H9 (cell line): ENCODE results near the gene CFAP97D2. TPM values are rescaled to one million over a fixed set of nuclear protein-coding genes. Genes with fewer than 3 reads are reported as not detected.

Source experiments
- DNase-seq: peaks from one replicate; pipeline ENCODE4 v3.0.0-alpha.2; 2017
- H2AFZ ChIP-seq: one replicate; pipeline ENCODE4 v1.6.1; 2013; ENCODE audit warnings: mild to moderate bottlenecking, low read length, control low read depth, moderate library complexity
- H2AK5ac ChIP-seq: 2 replicates; pipeline ENCODE4 v1.6.1; 2013; ENCODE audit warnings: low read length, control low read depth, mixed read lengths; ENCODE audit not compliant: insufficient read length
- H2BK120ac ChIP-seq: one replicate; pipeline ENCODE4 v1.6.1; 2013; ENCODE audit warnings: low read depth, mild to moderate bottlenecking, low read length, control low read depth, inconsistent platforms; ENCODE audit not compliant: poor library complexity, severe bottlenecking
- H2BK12ac ChIP-seq: 2 replicates; pipeline ENCODE4 v1.6.1; 2013; ENCODE audit warnings: low read length, control low read depth, mixed read lengths, low read depth; ENCODE audit not compliant: insufficient read length
- H2BK15ac ChIP-seq: 2 replicates; pipeline ENCODE4 v1.6.1; 2013; ENCODE audit warnings: low read depth, low read length, control low read depth
- H2BK20ac ChIP-seq: one replicate; pipeline ENCODE4 v1.6.1; 2013; ENCODE audit warnings: low read depth, mild to moderate bottlenecking, low read length, control low read depth, inconsistent platforms; ENCODE audit not compliant: poor library complexity, severe bottlenecking
- H2BK5ac ChIP-seq: 2 replicates; pipeline ENCODE4 v1.6.1; 2013; ENCODE audit warnings: low read length, control low read depth, mixed read lengths; ENCODE audit not compliant: insufficient read length
- H3K14ac ChIP-seq: 2 replicates; pipeline ENCODE4 v1.6.1; 2013; ENCODE audit warnings: low read length, control low read depth; ENCODE audit not compliant: insufficient read depth
- H3K18ac ChIP-seq: 2 replicates; pipeline ENCODE4 v1.6.1; 2013; ENCODE audit warnings: low read depth, mild to moderate bottlenecking, mixed read lengths, low read length, control low read depth; ENCODE audit not compliant: insufficient read length
- H3K23ac ChIP-seq: 2 replicates; pipeline ENCODE4 v1.6.1; 2013; ENCODE audit warnings: low read length, control low read depth, mixed read lengths, low read depth; ENCODE audit not compliant: insufficient read length
- H3K23me2 ChIP-seq: 2 replicates; pipeline ENCODE4 v1.6.1; 2013; ENCODE audit warnings: low read depth, mild to moderate bottlenecking, mixed read lengths, low read length, control low read depth; ENCODE audit not compliant: insufficient read length, poor library complexity, severe bottlenecking
- H3K27ac ChIP-seq: 2 replicates; pipeline ENCODE4 v1.5.1; 2013; ENCODE audit warnings: low read length, control low read depth, mixed read lengths, low read depth; ENCODE audit not compliant: insufficient read length
- H3K27me3 ChIP-seq: 2 replicates; pipeline ENCODE4 v1.6.1; 2013; ENCODE audit warnings: low read length, control low read depth, inconsistent platforms; ENCODE audit not compliant: insufficient read depth
- H3K4ac ChIP-seq: 2 replicates; pipeline ENCODE4 v1.6.1; 2013; ENCODE audit warnings: low read depth, mild to moderate bottlenecking, control low read depth, inconsistent platforms, low read length, moderate library complexity
- H3K4me1 ChIP-seq: 2 replicates; pipeline ENCODE4 v1.6.1; 2013; ENCODE audit warnings: low read length, control low read depth, inconsistent platforms; ENCODE audit not compliant: insufficient read depth
- H3K4me2 ChIP-seq: 2 replicates; pipeline ENCODE4 v1.6.1; 2013; ENCODE audit warnings: low read length, control low read depth, mixed read lengths; ENCODE audit not compliant: insufficient read length, insufficient read depth
- H3K56ac ChIP-seq: 2 replicates; pipeline ENCODE4 v1.6.1; 2013; ENCODE audit warnings: low read depth, mild to moderate bottlenecking, mixed read lengths, low read length, control low read depth; ENCODE audit not compliant: insufficient read length
- H3K79me1 ChIP-seq: 2 replicates; pipeline ENCODE4 v1.6.1; 2013; ENCODE audit warnings: low read depth, mild to moderate bottlenecking, moderate library complexity, low read length, control low read depth, inconsistent platforms; ENCODE audit not compliant: insufficient read depth, poor library complexity, severe bottlenecking
- H3K79me2 ChIP-seq: 2 replicates; pipeline ENCODE4 v1.6.1; 2013; ENCODE audit warnings: low read length, control low read depth, inconsistent platforms; ENCODE audit not compliant: insufficient read depth
- H3K9ac ChIP-seq: 2 replicates; pipeline ENCODE4 v1.6.1; 2013; ENCODE audit warnings: low read length, control low read depth, mixed read lengths; ENCODE audit not compliant: insufficient read length; ENCODE audit errors: extremely low read depth
- H3K9me3 ChIP-seq: one replicate; pipeline ENCODE4 v1.6.1; 2013; ENCODE audit warnings: low read depth, low read length, inconsistent platforms; ENCODE audit not compliant: control insufficient read depth
- H3T11ph ChIP-seq: one replicate; pipeline ENCODE4 v1.6.1; 2013; ENCODE audit warnings: mild to moderate bottlenecking, low read length, control low read depth, inconsistent platforms
- H4K20me1 ChIP-seq: one replicate; pipeline ENCODE4 v1.6.1; 2013; ENCODE audit not compliant: control insufficient read depth, insufficient read length, insufficient read depth
- H4K5ac ChIP-seq: 2 replicates; pipeline ENCODE4 v1.6.1; 2013; ENCODE audit warnings: low read depth, mild to moderate bottlenecking, mixed read lengths, low read length, control low read depth; ENCODE audit not compliant: insufficient read length
- H4K8ac ChIP-seq: replicated peaks from 2 replicates; pipeline ENCODE4 v1.6.1; 2013; ENCODE audit warnings: low read length, control low read depth, mixed read lengths, low read depth; ENCODE audit not compliant: insufficient read length
- H4K91ac ChIP-seq: 2 replicates; pipeline ENCODE4 v1.6.1; 2013; ENCODE audit warnings: low read depth, mild to moderate bottlenecking, moderate library complexity, mixed read lengths, low read length, control low read depth; ENCODE audit not compliant: insufficient read length
- H3K27ac Mint-ChIP-seq, 3 experiments: 2 replicates in 2 of 3; 3 replicates in 1 of 3; pipeline ENCODE4 v1.8.0; 2020 to 2021; ENCODE audit warnings: mixed read lengths in 3 of 3, mild to moderate bottlenecking in 1 of 3, moderate library complexity in 1 of 3
- H3K27me3 Mint-ChIP-seq: 2 replicates; pipeline ENCODE4 v1.8.0; 2021; ENCODE audit warnings: low read depth, mild to moderate bottlenecking, moderate library complexity, mixed read lengths
- H3K36me3 Mint-ChIP-seq, 3 experiments: 2 replicates in 2 of 3; 3 replicates in 1 of 3; pipeline ENCODE4 v1.8.0; 2020 to 2021; ENCODE audit warnings: low read depth in 3 of 3, mixed read lengths in 3 of 3; ENCODE audit not compliant: insufficient read depth in 1 of 3
- H3K4me1 Mint-ChIP-seq, 2 experiments: 2 replicates each; pipeline ENCODE4 v1.8.0; 2020; ENCODE audit warnings: mixed read lengths in 2 of 2
- H3K4me3 Mint-ChIP-seq, 2 experiments: 2 replicates in 1 of 2; 3 replicates in 1 of 2; pipeline ENCODE4 v1.8.0; 2020 to 2021; ENCODE audit warnings: mild to moderate bottlenecking in 2 of 2, mixed read lengths in 2 of 2, moderate library complexity in 1 of 2
- H3K9me3 Mint-ChIP-seq, 2 experiments: 2 replicates in 1 of 2; 3 replicates in 1 of 2; pipeline ENCODE4 v1.8.0; 2020; ENCODE audit warnings: mild to moderate bottlenecking in 2 of 2, mixed read lengths in 2 of 2, moderate library complexity in 1 of 2
- WGBS: extraction: QIAGEN DNeasy Blood & Tissue Kit; methylation state at CpG from one replicate; pipeline ENCODE4 v1.1.7; 2013; ENCODE audit warnings: missing lambda C conversion rate, low lambda C conversion rate, mixed read lengths; ENCODE audit not compliant: insufficient read length; ENCODE audit errors: extremely low coverage; 5-methylcytosine and 5-hydroxymethylcytosine counted together
- total RNA-seq: library from RNA; stranded (reverse); gene quantifications from 2 replicates; pipeline ENCODE4 v1.2.1, GENCODE V29; 2021
- TF ChIP-seq, protein P1 (sequence below): fragments of 200-600 bp; sonication (generic); conservative IDR thresholded peaks from 3 replicates; pipeline ENCODE4 v1.8.0; 2021; ENCODE audit warnings: antibody characterized with exemption, mild to moderate bottlenecking

The CFAP97D2 gene
- total RNA-seq, 1 experiment from 2014 or later, result not detected

DNA sequence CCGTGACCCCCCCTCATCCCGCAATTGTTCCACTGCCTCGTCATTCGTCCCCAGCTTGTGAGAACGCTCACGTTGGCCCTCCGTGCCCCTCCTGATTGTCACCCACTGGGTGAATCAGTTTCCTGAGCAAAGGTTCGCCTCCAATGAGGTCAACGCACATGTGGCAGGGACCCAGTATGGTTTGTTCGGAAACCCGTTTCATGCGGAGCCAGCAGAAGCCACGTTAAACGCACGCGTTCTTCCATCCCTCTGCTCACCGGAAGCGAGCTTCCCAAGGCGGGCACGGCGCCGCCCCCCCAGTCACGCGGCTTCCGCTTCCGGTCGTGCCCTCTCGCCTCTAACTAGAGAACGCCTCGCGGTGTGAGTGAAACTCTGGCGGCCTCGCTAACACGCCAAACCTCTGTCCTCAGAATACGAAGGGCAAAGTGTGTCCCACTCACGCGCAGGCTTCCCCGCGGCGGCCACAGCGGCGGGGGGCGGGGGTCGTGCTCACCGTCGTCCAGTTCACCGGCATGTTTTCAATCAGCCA lies 18.0 kb upstream of the CFAP97D2 start:
- H3K23ac ChIP-seq, result no peak overlapping the region
- H4K20me1 ChIP-seq, result no peaks in the 10 kb centered on the region
- no peak overlapping the region for H3K27ac ChIP-seq
- H2AFZ ChIP-seq, result no peak overlapping the region
- no peak overlapping the region for H2BK12ac ChIP-seq
- no peaks in the 10 kb centered on the region for H3K79me1 ChIP-seq
- peaks cover 39% of the 10 kb centered on the region for H3K27me3 Mint-ChIP-seq
- no peak overlapping the region for H3K56ac ChIP-seq
- no peak overlapping the region for H2AK5ac ChIP-seq
- no CpG with 5 or more reads among the region's 47 CpGs for WGBS
- TF ChIP-seq, protein P1, sequence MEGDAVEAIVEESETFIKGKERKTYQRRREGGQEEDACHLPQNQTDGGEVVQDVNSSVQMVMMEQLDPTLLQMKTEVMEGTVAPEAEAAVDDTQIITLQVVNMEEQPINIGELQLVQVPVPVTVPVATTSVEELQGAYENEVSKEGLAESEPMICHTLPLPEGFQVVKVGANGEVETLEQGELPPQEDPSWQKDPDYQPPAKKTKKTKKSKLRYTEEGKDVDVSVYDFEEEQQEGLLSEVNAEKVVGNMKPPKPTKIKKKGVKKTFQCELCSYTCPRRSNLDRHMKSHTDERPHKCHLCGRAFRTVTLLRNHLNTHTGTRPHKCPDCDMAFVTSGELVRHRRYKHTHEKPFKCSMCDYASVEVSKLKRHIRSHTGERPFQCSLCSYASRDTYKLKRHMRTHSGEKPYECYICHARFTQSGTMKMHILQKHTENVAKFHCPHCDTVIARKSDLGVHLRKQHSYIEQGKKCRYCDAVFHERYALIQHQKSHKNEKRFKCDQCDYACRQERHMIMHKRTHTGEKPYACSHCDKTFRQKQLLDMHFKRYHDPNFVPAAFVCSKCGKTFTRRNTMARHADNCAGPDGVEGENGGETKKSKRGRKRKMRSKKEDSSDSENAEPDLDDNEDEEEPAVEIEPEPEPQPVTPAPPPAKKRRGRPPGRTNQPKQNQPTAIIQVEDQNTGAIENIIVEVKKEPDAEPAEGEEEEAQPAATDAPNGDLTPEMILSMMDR, result no peak
- H4K8ac ChIP-seq, result no peak overlapping the region
- DNase-seq, result no peak
- H3K9me3 ChIP-seq, result no peaks in the 10 kb centered on the region
- H2BK120ac ChIP-seq, result no peak overlapping the region
- no peaks in the 10 kb centered on the region for H3K36me3 Mint-ChIP-seq
- H3K27me3 ChIP-seq, result no peaks in the 10 kb centered on the region
- no peaks in the 10 kb centered on the region for H3K9me3 Mint-ChIP-seq
- H3K4me1 Mint-ChIP-seq, result peaks cover 5 to 13% of the 10 kb centered on the region in 2 experiments
- no peak overlapping the region for H2BK15ac ChIP-seq
- H3K4me3 Mint-ChIP-seq, result no peak overlapping the region
- H4K91ac ChIP-seq, result no peak overlapping the region
- H3K79me2 ChIP-seq, result no peaks in the 10 kb centered on the region
- no peak overlapping the region for H3K18ac ChIP-seq
- H2BK20ac ChIP-seq, result no peak overlapping the region
- no peak overlapping the region for H3K4me2 ChIP-seq
- no peak overlapping the region for H3K27ac Mint-ChIP-seq
- H3K4me1 ChIP-seq, result no peaks in the 10 kb centered on the region
- no peak overlapping the region for H3K14ac ChIP-seq
- H4K5ac ChIP-seq, result no peak overlapping the region
- no peak overlapping the region for H3K9ac ChIP-seq
- no peak overlapping the region for H2BK5ac ChIP-seq
- H3T11ph ChIP-seq, result no peak overlapping the region
- no peak overlapping the region for H3K4ac ChIP-seq
- H3K23me2 ChIP-seq, result no peaks in the 10 kb centered on the region
